Small intestine (tissue), 16 donors: ENCODE measurements around the gene SERTAD2. TPM values are rescaled to one million over a fixed set of nuclear protein-coding genes. Genes with fewer than 3 reads are reported as not detected.

Experiments
- DNase-seq, 2 donors: peaks; one replicate each; pipeline versions ENCODE4 v3.0.0 to v3.0.0-alpha.2; 2013
- FAIRE-seq: peaks from 2 replicates; lab custom pipeline; 2012; peaks lifted over from hg19 to GRCh38; lab: Jason Lieb, UNC
- H3K27ac ChIP-seq, 3 donors: one replicate each; pipeline ENCODE4 v1.5.1; 2013; ENCODE audit warnings: low read length in 2 of 3, mild to moderate bottlenecking in 2 of 3, control low read depth in 1 of 3, inconsistent platforms in 1 of 3, low read depth in 1 of 3, moderate library complexity in 1 of 3
- H3K27me3 ChIP-seq, 3 donors: one replicate each; pipeline ENCODE4 v1.6.1; 2013; ENCODE audit warnings: low read length in 3 of 3, inconsistent platforms in 1 of 3; ENCODE audit not compliant: control insufficient read depth in 3 of 3, insufficient read depth in 3 of 3
- H3K36me3 ChIP-seq, 3 donors: one replicate each; pipeline ENCODE4 v1.6.1; 2013; ENCODE audit warnings: low read length in 3 of 3, inconsistent platforms in 1 of 3, low read depth in 1 of 3, mild to moderate bottlenecking in 1 of 3, moderate library complexity in 1 of 3; ENCODE audit not compliant: control insufficient read depth in 3 of 3, insufficient read depth in 2 of 3
- H3K4me1 ChIP-seq, 3 donors: one replicate each; pipeline ENCODE4 v1.6.1; 2013; ENCODE audit warnings: low read length in 2 of 3, inconsistent platforms in 1 of 3, low read depth in 1 of 3, mild to moderate bottlenecking in 1 of 3, moderate library complexity in 1 of 3; ENCODE audit not compliant: control insufficient read depth in 3 of 3, insufficient read depth in 2 of 3
- H3K4me3 ChIP-seq, 3 donors: one replicate each; pipeline ENCODE4 v1.5.1; 2013; ENCODE audit warnings: low read length in 3 of 3, control low read depth in 1 of 3, inconsistent platforms in 1 of 3, low read depth in 1 of 3, mild to moderate bottlenecking in 1 of 3, moderate library complexity in 1 of 3
- H3K9me3 ChIP-seq, 2 donors: one replicate each; pipeline ENCODE4 v1.6.1; 2013; ENCODE audit warnings: low read depth in 1 of 2, low read length in 1 of 2; ENCODE audit not compliant: control insufficient read depth in 2 of 2, insufficient read depth in 1 of 2
- WGBS, 3 donors: extraction: QIAGEN DNeasy Blood & Tissue Kit; methylation state at CpG; one replicate each; pipeline ENCODE4 v1.1.7; 2013; 5-methylcytosine and 5-hydroxymethylcytosine counted together
- long read RNA-seq, 10 donors: transcript quantifications; one replicate each; lab custom pipeline, GENCODE V29; 2026
- polyA plus RNA-seq, 4 donors: library from polyadenylated mRNA; stranded (reverse) in 3 of 4; unstranded in 1 of 4; fragments of 200-250 nt in 3 of 4; fragments of 120-200 nt in 1 of 4; gene quantifications; one replicate each; pipeline versions ENCODE4 v1.2.1 to v1.2.3, GENCODE V29; 2013
- donor health status: healthy with polysubstance abuse.
- donor health status: control.
- donor health status: control.
- donor health status: Bipolar disorder and iron deficiency.
- donor health status: healthy.

SERTAD2 gene, protein sequence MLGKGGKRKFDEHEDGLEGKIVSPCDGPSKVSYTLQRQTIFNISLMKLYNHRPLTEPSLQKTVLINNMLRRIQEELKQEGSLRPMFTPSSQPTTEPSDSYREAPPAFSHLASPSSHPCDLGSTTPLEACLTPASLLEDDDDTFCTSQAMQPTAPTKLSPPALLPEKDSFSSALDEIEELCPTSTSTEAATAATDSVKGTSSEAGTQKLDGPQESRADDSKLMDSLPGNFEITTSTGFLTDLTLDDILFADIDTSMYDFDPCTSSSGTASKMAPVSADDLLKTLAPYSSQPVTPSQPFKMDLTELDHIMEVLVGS
- 10 to 100 TPM in 1 of 4 donors, 1 to 10 TPM in 3; 2.7 to 22.0 (median 5.8) TPM for polyA plus RNA-seq
- long read RNA-seq, donor 1 = 0 reads
- long read RNA-seq, donor 2, full-length matches to known transcripts = 3 of 3 reads
- long read RNA-seq, donor 2, partial matches to known transcripts = 0 of 3 reads
- long read RNA-seq, donor 2, other reads (novel, unspliced or antisense) = 0 of 3 reads
- long read RNA-seq, donor 3, full-length matches to known transcripts = 7 of 7 reads
- long read RNA-seq, donor 3, partial matches to known transcripts = 0 of 7 reads
- long read RNA-seq, donor 3, other reads (novel, unspliced or antisense) = 0 of 7 reads
- long read RNA-seq, donor 4 = 0 reads
- long read RNA-seq, donor 5, full-length matches to known transcripts = 2 of 2 reads
- long read RNA-seq, donor 5, partial matches to known transcripts = 0 of 2 reads
- long read RNA-seq, donor 5, other reads (novel, unspliced or antisense) = 0 of 2 reads
- long read RNA-seq, donor 6, full-length matches to known transcripts = 11 of 11 reads
- long read RNA-seq, donor 6, partial matches to known transcripts = 0 of 11 reads
- long read RNA-seq, donor 6, other reads (novel, unspliced or antisense) = 0 of 11 reads
- long read RNA-seq, donor 7 = 0 reads
- long read RNA-seq, donor 8, full-length matches to known transcripts = 2 of 2 reads
- long read RNA-seq, donor 8, partial matches to known transcripts = 0 of 2 reads
- long read RNA-seq, donor 8, other reads (novel, unspliced or antisense) = 0 of 2 reads
- long read RNA-seq, donor 9, full-length matches to known transcripts = 3 of 3 reads
- long read RNA-seq, donor 9, partial matches to known transcripts = 0 of 3 reads
- long read RNA-seq, donor 9, other reads (novel, unspliced or antisense) = 0 of 3 reads
- long read RNA-seq, donor 10, full-length matches to known transcripts = 8 of 8 reads
- long read RNA-seq, donor 10, partial matches to known transcripts = 0 of 8 reads
- long read RNA-seq, donor 10, other reads (novel, unspliced or antisense) = 0 of 8 reads

GRCh38 chr2:64653109-64654062 lies at the start of gene SERTAD2:
SERTAD2 (minus strand) TSS chr2:64653913; CDS start chr2:64636871, 17,042 bp downstream.
- Histone ChIP-seq H3K36me3 (no peaks in the 10 kb centered on the region), H3K27ac (peak within 1 kb of the TSS; percentile 99 to 100 (median 100)), H3K9me3 (no peaks in the 10 kb centered on the region), H3K4me3 (peak within 1 kb of the TSS; percentile 89 to 97 (median 91)), H3K27me3 (no peaks in the 10 kb centered on the region), H3K4me1 (peaks cover 6 to 39% (median 8%) of the 10 kb centered on the region in 3 donors)
- peak; percentile 86 to 93 for DNase-seq
- no peak for FAIRE-seq
- WGBS, 3 donors = 0% methylated on average over 53 to 108 of the region's 109 CpGs

DNA sequence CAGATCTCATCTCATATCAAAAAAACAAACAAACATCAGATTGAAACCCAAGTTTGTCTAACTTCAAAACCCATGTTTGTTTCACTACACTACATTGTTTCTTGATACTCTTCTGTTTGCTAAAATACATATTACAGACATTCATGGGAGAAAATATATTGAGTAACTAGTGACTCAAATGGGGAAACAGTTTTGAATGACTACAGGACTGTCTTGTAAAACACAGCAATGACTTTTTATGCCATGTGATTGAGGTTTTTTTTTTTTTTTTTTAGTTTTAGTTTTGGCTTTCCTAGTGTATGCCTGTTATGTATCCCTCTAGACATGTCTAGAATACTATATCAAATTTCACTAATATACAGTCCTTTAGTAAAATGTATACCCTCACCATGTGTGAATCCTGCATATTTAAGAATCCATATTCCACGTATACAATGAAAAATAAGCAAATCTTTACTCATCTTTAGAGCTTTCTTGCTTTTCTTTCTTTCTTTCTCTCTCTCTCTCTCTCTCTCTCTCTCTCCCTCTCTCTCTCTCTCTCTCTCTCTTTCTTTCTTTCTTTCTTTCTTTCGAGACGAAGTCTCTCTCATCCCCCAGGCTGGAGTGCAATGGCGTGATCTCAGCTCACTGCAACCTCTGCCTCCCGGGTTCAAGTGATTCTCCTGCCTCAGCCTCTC lies 46.6 kb upstream of the SERTAD2 start:
- H3K4me3 ChIP-seq = no peak overlapping the region
- no peak for FAIRE-seq
- H3K36me3 ChIP-seq = no peaks in the 10 kb centered on the region
- H3K4me1 ChIP-seq = peaks cover 0 to 5% (median 0%) of the 10 kb centered on the region in 3 donors
- H3K27ac ChIP-seq = no peak overlapping the region
- no peaks in the 10 kb centered on the region for H3K27me3 ChIP-seq
- H3K9me3 ChIP-seq = no peaks in the 10 kb centered on the region
- DNase-seq = no peak
- 88 to 90% (median 88%) methylated on average over 5 of the region's 5 CpGs for WGBS, 3 donors

DNA sequence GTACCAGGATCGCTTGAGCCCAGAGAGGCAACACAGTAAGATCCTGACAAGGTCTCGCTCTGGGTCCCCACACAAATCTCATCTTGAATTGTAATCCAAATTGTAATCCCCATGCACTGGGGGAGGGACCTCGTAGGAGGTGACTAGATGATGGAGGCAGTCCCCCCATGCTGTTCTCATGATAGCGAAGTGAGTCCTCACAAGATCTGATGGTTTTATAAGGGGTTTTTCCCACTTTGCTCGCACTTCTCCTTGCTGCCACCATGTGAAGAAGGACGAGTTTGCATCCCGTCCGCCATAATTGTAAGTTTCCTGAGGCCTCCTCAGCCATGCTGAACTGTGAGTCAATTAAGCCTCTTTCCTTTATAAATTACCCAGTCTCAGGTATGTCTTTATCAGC lies 46.0 kb upstream of the SERTAD2 start:
- H3K4me1 ChIP-seq = peaks cover 0 to 5% (median 0%) of the 10 kb centered on the region in 3 donors
- WGBS, 3 donors = 69 to 88% (median 77%) methylated on average over 8 of the region's 8 CpGs
- FAIRE-seq (no peak), DNase-seq (no peak)
- no peak overlapping the region for H3K4me3 ChIP-seq
- H3K36me3 ChIP-seq = no peaks in the 10 kb centered on the region
- no peaks in the 10 kb centered on the region for H3K27me3 ChIP-seq
- no peaks in the 10 kb centered on the region for H3K9me3 ChIP-seq
- H3K27ac ChIP-seq = no peak overlapping the region

DNA sequence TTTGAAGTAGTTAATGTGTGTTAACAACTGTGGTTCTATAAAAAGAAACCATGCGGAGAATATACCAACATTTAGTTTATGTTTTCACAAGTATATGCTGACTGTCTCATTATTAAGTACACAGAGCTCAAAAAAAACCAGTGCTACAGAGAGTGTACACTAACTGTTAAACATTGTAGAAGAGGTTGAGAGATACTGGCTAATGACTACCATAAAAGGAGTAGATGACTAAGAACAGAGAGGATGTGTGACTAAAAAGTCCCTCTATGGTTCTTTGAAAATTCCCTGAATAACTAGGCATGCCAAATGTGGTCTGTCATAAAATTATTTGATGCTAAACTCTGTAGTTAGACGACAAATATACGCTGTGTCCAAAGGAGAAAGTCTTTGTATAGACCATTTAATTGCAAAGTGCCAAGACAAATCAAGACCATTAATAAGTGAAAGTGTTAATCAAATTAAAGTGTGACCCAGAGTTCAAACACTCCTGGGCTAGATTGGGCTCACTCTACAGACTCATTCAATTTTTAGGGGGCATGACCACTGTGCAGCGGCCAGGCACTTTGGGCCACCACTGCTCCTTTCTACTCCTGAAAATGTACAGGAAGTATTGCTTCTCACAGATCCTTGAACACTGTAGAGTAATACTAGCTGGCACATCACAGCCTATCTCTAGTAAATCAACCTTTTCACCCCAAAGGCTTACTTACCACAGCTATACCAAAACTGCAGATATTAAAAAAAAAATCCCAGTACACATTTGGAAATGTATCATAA lies 45.1 kb upstream of the SERTAD2 start:
- Histone ChIP-seq H3K4me3 (no peak overlapping the region), H3K27ac (peak overlapping the region in 2 of 3 donors; percentile 4 to 42), H3K9me3 (no peaks in the 10 kb centered on the region), H3K36me3 (no peaks in the 10 kb centered on the region), H3K4me1 (peaks cover 0 to 5% (median 0%) of the 10 kb centered on the region in 3 donors), H3K27me3 (no peaks in the 10 kb centered on the region)
- WGBS, 3 donors = 55 to 71% (median 59%) methylated on average over 4 of the region's 4 CpGs
- peak; percentile 19 to 27 for DNase-seq
- no peak for FAIRE-seq

DNA sequence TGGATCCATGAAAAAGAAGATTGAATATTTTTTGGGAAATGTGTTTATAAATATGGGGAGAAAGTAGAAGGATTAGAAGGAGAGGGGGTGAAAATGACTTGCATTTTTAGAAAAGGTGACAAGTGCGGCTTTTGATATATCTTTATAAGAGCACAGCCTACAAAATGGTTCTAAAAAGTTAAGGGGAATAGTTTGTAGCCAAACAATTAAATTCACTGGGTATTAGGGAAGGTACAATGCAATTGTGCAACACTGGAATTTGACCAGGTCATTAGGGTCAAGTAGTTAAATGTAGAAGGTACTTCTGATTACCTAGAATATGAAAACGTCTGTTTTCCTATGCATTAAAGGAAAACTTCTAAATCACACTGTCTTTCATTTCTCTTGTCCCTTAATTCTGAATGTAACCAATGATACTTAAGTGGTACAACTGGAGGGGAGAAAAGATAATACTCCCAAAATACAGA lies 44.5 kb upstream of the SERTAD2 start:
- no peaks in the 10 kb centered on the region for H3K9me3 ChIP-seq
- H3K36me3 ChIP-seq = no peaks in the 10 kb centered on the region
- no peak for FAIRE-seq
- peak overlapping the region in 1 of 3 donors; percentile 4 for H3K27ac ChIP-seq
- H3K27me3 ChIP-seq = no peaks in the 10 kb centered on the region
- peaks cover 0 to 5% (median 0%) of the 10 kb centered on the region in 3 donors for H3K4me1 ChIP-seq
- 52 to 67% (median 58%) methylated on average over 2 of the region's 2 CpGs for WGBS, 3 donors
- DNase-seq = peak; percentile 32 to 47
- no peak overlapping the region for H3K4me3 ChIP-seq

GRCh38 chr2:64697297-64698176 lies 43.8 kb upstream of the SERTAD2 start:
- Histone ChIP-seq H3K27ac (no peak overlapping the region), H3K27me3 (no peaks in the 10 kb centered on the region), H3K9me3 (no peaks in the 10 kb centered on the region), H3K4me1 (peaks cover 0 to 5% (median 0%) of the 10 kb centered on the region in 3 donors), H3K4me3 (no peak overlapping the region), H3K36me3 (no peaks in the 10 kb centered on the region)
- WGBS, 3 donors = 90 to 96% (median 96%) methylated on average over 6 of the region's 6 CpGs
- FAIRE-seq (no peak), DNase-seq (no peak)
